Right kidney (tissue), 1 donor: ENCODE data around the gene PARD3B.

ENCODE experiments used
- DNase-seq: peaks from one replicate; pipeline ENCODE4 v3.0.0-alpha.2; 2016

Gene PARD3B

GRCh38 chr2:205570648-205571047, 1025.4 kb downstream of the PARD3B start:
- no peak for DNase-seq

GRCh38 chr2:205571360-205571959, 1026.2 kb downstream of the PARD3B start:
- no peak for DNase-seq

- DNase-seq = no peak
Observed at GRCh38 chr2:205574001-205574400, 1028.7 kb downstream of the PARD3B start.

GRCh38 chr2:205579335-205579734, 1034.1 kb downstream of the PARD3B start:
- no peak for DNase-seq

GRCh38 chr2:205580212-205580987, 1035.1 kb downstream of the PARD3B start:
- DNase-seq = no peak

- no peak for DNase-seq
Observed at GRCh38 chr2:205582366-205582765, 1037.1 kb downstream of the PARD3B start.

DNA sequence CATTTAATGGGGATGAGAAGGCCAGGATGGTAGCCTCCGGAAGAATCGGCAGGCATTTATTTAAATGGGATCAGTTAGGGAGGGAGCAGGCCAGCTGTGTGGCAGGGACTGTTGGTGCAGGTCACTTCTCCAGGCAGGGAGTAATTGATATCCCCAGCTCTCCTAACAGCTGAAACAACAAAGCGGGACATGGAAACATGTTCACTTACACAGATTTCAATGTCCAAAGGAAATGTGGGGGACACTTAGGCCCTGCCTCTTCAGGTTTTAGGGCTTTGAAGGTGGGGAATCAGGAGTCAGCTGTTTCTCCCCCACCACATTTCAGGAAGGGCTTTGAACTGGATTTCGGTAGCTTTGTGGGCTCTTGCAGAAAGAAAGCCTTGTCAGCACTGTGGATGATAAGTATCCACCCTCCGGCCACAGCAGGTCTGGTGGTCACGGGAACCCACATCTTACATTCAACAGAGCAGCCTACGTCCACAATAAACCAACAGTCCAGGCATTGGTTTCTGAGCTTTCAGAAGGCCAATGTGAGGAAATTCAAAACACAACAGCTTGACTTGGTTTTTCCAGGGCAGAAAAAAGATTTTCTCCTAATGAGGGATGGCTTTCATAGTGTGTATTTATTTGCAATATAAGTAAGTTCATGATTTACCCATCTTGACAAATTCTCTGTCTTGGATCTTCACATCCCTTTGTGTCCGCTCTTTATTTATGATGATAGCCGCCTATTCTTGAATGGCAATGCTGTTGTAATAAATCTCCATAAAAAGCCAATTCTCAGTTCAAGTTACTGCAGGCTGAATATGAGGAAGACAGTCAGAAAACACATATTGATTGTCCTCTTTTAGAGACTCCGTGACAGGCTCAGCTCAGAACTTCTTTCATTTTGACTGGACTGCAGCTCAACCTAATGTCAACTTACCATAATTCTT, 1040.4 kb downstream of the PARD3B start:
- peak; percentile 46 for DNase-seq

GRCh38 chr2:205586626-205587025, 1041.4 kb downstream of the PARD3B start:
- DNase-seq = no peak

- DNase-seq = no peak
Observed at GRCh38 chr2:205589479-205589878, 1044.2 kb downstream of the PARD3B start.

- no peak for DNase-seq
Observed at GRCh38 chr2:205590759-205591158, 1045.5 kb downstream of the PARD3B start.

DNA sequence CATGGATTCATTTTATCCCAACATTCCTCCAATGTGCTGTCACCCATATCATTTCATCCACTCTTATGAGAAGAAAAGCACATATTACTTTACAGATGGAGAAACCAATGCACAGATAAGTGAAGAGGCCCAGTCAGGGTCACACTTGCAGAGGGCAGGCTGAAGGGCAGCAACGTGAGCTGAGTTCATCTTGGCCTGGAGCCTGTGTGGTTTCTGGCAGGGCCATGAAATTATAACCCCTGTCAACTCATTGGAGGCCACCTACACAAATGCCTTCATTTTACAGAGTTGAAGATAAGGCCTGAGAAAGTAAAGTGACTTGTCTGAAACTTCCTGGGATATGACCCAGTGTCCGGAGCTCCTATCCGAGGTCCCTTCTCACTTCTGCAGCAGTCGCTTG, 1048.6 kb downstream of the PARD3B start:
- DNase-seq = no peak

GRCh38 chr2:205596581-205596980, 1051.3 kb downstream of the PARD3B start:
- DNase-seq = no peak

DNA sequence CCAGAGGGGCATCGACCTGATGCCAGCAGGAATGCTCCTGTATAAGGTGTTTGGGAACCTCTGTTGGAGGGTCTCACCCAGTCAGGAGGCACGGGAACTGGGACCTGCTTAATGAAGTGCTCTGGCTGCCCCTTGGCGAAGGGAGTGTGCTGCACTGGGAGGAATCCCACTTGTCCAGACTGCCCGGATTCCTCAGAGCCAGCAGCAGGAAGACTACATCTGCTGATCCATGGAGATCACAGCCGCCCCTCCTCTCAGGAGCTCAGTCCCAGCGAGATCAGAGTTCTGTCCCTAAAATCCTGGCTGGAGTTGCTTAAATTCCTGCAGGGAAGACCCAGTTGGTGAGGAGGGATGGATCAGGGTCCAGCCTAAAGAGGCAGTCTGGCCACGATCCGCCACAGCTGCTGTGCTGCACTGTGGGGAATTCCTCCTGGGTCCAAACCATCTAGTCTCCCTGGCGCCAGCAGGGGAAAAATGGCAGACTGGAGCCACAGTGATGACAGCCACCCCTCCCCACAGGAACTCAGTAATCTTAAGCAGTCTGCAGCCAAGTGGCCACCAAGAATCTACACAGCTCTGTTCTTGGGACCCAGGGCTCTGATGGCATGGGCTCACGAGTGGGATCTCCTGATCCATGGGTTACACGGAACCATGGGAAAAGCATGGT, 1060.5 kb downstream of the PARD3B start:
- DNase-seq = no peak

DNA sequence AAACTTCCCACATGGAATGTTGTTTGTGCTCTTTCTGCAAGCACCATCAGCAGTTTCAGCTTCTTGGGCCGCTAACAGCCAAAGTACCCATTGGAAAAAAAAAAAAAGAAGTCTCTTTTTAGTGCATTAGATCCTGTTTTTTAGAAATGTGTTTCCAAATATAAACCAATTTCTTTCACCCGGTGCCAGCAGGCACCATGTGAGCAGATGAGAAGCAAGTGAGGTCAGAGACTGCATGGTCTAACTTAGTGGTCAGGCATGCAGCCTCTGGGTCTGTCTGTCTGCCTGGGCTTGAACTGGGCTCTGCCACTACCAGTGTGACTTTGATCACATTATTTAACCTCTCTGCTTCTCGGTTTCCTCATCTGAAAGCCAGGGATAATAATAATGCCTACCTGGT, 1061.9 kb downstream of the PARD3B start:
- DNase-seq = no peak

DNA sequence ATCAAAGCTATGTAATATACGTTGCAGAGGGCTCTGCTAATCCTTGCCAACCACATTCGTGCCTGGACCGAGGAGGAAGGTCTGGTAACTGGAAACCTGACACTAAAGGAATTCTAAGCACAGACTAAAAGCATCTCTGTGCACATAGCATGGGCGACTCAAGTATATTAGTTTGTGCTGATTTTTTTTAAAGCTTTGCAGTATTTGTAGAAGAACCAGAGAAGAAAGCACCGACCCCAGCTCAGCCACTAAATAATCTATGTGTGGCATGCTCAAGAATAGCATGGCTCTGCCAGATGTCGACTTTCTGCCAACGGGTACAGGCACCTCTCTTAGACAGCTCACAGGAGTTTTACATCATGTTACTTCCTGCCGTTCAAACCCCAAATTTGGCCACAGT, 1063.8 kb downstream of the PARD3B start:
- no peak for DNase-seq

- DNase-seq = no peak
Observed at GRCh38 chr2:205610437-205610836, 1065.2 kb downstream of the PARD3B start.

DNA sequence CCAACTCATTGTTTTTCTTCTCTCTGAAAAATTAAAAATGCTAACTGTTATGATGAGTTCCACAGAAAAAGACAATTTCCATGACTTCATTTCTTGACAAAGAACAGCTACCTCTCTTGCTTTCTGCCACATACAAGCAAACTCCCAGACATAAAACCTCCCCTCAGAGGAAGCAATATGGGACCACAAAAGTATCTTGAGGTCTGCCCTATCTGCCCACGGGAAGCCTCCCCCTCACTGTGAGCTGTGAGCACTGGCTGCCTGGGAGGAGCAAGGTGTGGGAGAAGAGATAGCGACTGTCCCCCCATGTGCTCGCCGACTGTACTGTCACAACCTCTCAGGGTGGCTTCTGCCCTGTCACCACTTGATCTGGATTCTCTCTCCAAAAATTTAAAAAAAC, 1067.4 kb downstream of the PARD3B start:
- no peak for DNase-seq

DNA sequence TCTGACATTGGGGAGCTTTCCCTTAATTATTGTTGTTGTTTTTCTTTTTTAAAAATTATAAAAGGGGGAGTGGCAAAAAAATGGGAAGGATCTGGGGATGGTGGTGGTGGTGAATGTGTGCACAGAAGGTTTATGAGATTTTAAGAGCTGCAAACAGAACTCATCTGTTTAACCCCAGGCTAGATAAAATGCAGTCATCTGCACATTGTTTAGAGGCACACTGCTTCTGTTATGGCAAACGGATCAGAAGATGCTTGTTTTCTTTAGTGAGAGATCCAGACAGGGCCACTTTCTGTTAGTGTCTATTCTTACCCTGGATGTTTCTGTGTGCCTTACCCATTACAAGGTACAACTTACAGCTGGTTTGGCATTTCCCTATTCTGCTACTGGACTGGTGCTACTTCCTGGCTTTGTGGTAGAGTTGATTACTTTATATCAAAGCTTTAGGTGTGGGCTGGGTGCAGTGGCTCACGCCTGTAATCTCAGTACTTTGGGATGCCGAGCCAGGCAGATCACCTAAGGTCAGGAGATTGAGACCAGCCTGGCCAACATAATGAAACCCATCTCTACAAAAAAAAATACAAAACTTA, 1068.8 kb downstream of the PARD3B start:
- DNase-seq = no peak

- no peak for DNase-seq
Observed at GRCh38 chr2:205614965-205615364, 1069.7 kb downstream of the PARD3B start.

- DNase-seq = no peak
Observed at GRCh38 chr2:205617905-205618304, 1072.6 kb downstream of the PARD3B start.

- no peak for DNase-seq
Observed at GRCh38 chr2:205619600-205619999, 1074.3 kb downstream of the PARD3B start.

DNA sequence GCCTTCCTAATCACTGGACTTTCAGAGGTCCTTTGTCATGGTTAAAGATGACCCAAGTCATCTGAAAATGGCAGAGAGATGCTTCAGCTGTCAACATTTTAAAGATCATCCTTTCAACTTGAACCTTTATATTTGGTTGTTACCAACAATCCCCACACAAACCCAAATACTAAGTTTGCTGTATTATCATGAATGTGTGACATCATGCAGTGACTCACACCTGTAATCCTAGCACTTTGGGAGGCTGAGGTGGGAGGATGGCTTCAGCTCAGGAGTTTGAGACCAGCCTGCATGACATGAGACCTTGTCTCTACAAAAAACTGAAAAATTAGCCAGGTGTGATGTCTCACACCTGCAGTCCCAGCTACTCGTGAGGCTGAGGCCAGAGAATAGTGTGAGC, 1081.8 kb downstream of the PARD3B start:
- no peak for DNase-seq
